Activated naive CD8-positive, alpha-beta T cell treated with anti-CD3 and anti-CD28 coated beads, Interleukin-2, amount 50 U/mL, for 24 hours (primary cell): ENCODE measurements around the gene TSEN2.
"Not testable (repeated sequence)": the region's sequence is repeated elsewhere in the genome, so short reads cannot be mapped to it uniquely, and the experiment has no call there.

Experiments
- ATAC-seq: fragments of 150-1000 bp; cut with Tn5 transposase; one replicate; pipeline ENCODE4 v1.10.0; 2021
- DNase-seq: peaks from one replicate; pipeline ENCODE4 v3.0.0; 2021
- H3K27ac Mint-ChIP-seq: one replicate; pipeline ENCODE4 v1.8.0; 2021; ENCODE audit warnings: mild to moderate bottlenecking, mixed read lengths
- H3K27me3 Mint-ChIP-seq: one replicate; pipeline ENCODE4 v1.8.0; 2021; ENCODE audit warnings: mixed read lengths
- H3K36me3 Mint-ChIP-seq: one replicate; pipeline ENCODE4 v1.8.0; 2021; ENCODE audit warnings: low read depth, mixed read lengths
- H3K4me1 Mint-ChIP-seq: one replicate; pipeline ENCODE4 v1.8.0; 2021; ENCODE audit warnings: mixed read lengths
- H3K4me3 Mint-ChIP-seq: one replicate; pipeline ENCODE4 v1.8.0; 2021; ENCODE audit warnings: mild to moderate bottlenecking, moderate library complexity, mixed read lengths
- H3K9me3 Mint-ChIP-seq: one replicate; pipeline ENCODE4 v1.8.0; 2021; ENCODE audit warnings: mixed read lengths

The TSEN2 gene

DNA sequence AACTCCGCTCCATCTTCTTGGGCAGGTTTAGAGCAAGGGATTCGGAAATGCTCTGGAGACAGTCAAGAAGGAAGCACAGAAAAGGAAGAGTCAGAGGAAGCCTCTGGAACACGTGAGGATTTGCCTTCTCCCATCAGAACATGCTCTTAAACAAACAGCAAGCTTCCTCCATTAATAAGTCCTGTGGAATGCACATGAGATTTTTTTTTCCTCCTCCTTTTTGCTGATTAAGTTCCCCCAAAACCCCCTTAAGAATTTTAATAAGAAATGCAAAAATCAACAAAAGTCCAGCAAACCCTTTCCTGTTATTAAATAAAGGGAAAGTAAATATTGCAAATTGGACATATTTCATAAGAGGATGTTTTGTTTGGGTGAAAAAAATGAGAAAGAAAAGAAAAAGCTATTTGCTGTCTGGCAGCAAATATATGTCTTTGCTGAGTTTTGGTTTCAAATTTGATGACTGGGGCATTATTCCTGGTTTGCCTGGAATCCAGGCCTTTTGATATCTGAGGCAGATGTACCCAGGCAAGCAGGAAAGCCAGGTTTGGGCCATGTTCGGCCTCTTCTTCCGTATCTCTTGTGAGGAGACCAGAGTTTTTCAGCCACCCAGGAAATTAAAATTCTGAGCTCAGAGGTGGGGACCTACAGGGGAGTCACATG lies 7.9 kb upstream of the TSEN2 start:
- Mint-ChIP-seq H3K27ac (no peak overlapping the region), H3K36me3 (no peaks in the 10 kb centered on the region)
- DNase-seq, result no peak

DNA sequence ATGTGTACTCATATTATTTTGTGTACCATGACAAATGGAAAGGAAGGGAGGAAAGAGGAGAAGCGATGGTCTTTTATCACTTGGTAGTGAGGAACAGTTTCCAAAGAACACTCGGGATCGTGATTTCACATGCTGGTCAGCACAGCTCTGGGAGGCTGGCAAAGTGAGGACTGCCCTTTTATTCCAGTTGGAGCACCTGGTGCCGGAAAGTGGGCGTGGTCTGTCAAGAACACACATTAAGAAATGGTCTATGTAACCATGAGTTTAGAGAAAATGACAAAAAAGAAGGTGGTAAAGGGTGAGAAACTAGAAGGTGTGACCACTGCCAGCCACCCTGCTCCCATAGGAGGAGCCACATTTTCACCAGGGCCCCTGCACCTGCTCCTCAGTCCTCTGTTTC lies 7.0 kb upstream of the TSEN2 start:
- H3K4me1 Mint-ChIP-seq, result peaks cover 8% of the 10 kb centered on the region
- H3K27me3 Mint-ChIP-seq, result peaks cover 2% of the 10 kb centered on the region
- H3K27ac Mint-ChIP-seq, result no peak overlapping the region

More for the DNA sequence above, 7.9 kb upstream of the TSEN2 start:
- Mint-ChIP-seq H3K4me3 (no peak overlapping the region), H3K9me3 (no peaks in the 10 kb centered on the region), H3K4me1 (peaks cover 15% of the 10 kb centered on the region), H3K27me3 (peaks cover 2% of the 10 kb centered on the region)
- no peak for ATAC-seq

DNA sequence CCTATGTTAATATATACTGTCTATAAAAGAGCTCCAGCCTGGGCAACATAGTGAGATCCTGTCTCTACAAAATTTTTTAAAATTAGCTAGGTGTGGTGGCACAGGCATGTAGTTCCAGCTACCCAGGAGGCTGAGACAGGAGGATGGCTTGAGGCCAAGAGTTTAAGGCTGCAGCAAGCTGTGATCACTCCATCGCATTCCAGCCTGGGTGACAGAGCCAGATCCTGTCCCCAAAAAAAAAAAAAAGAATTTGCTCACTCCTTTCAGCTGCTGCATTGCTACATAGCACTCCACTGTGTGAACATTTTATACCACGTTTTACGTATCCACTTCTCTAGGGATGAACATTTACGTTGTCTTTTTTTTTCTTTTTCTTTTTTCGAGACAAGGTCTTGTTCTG lies 6.0 kb upstream of the TSEN2 start:
- ATAC-seq (no peak), DNase-seq (no peak)
- no peaks in the 10 kb centered on the region for H3K36me3 Mint-ChIP-seq
- no peaks in the 10 kb centered on the region for H3K9me3 Mint-ChIP-seq
- H3K27me3 Mint-ChIP-seq, result peaks cover under 1% of the 10 kb centered on the region
- H3K4me3 Mint-ChIP-seq, result no peak overlapping the region
- no peak overlapping the region for H3K27ac Mint-ChIP-seq
- H3K4me1 Mint-ChIP-seq, result peaks cover 5% of the 10 kb centered on the region

More for the DNA sequence above, 7.0 kb upstream of the TSEN2 start:
- Mint-ChIP-seq H3K9me3 (no peaks in the 10 kb centered on the region), H3K36me3 (no peaks in the 10 kb centered on the region), H3K4me3 (no peak overlapping the region)
- ATAC-seq (no peak), DNase-seq (no peak)

DNA sequence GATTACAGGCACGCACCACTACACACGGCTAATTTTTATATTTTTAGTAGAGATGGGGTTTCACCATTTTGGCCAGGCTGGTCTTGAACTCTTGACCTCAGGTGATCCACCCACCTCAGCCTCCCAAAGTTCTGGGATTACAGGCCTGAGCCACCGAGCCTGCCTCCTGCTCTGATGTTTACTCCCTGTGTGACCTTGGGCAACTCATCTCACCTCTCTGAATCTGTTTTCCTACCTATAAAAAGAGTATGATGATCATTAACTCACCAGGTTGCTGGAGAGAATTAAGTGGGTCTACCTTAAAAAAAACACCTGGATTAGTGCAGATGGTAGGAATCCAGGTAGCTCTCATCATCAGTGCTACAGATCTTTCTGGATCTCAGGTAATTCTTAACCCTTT lies 5.1 kb upstream of the TSEN2 start:
- H3K27ac Mint-ChIP-seq, H3K9me3 Mint-ChIP-seq, H3K4me3 Mint-ChIP-seq, H3K27me3 Mint-ChIP-seq, DNase-seq, ATAC-seq, H3K36me3 Mint-ChIP-seq: not testable (repeated sequence)
- peaks cover 14% of the 10 kb centered on the region for H3K4me1 Mint-ChIP-seq

DNA sequence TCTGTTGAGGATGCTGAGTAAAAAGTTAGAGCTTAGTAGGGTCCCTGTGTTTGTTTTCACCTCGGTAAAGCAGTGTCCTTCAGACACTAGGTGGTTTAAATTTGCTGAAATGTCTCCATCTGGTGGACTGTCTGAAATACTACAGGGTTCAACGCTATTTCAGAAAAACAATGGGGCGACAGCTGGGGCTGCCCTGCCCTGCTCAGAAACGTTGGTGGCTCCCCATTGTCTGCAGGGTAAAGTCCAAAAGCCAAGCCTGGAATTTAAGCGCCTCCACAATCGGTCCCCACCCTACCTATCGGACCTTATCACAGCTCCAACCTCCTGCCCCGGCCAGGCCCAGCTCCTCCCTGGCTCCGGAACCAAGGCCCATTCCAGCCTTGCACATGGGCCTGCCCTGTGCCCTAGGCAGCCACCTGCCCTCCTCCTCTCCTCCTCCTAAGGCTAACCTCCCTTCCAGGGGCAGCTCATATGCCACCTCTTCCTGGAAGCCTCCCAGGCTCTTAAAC lies 4.3 kb upstream of the TSEN2 start:
- peaks cover 21% of the 10 kb centered on the region for H3K4me1 Mint-ChIP-seq
- no peaks in the 10 kb centered on the region for H3K27me3 Mint-ChIP-seq
- no peaks in the 10 kb centered on the region for H3K9me3 Mint-ChIP-seq
- no peak overlapping the region for H3K4me3 Mint-ChIP-seq
- DNase-seq (no peak), ATAC-seq (peak; percentile 37)
- H3K27ac Mint-ChIP-seq, result no peak overlapping the region
- peaks cover 3% of the 10 kb centered on the region for H3K36me3 Mint-ChIP-seq

DNA sequence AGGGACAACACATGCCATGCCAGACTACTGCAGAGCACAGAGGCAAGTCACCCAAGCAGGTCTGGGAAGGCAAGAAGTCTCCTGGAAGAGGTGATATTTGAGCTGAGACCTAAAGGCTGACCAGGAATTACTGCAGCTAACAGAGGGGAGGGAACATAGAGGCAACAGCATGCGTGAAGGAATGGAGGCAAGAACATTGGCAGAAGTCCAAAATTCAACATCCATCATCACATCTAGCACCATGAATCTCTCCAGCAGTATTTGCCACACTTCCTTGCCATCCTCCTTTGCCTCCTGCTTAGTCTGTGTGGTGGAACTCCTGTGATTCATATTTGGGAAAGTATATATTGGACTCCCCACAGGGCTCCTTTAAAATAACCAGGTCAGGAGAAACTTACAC lies 870 bp upstream of the TSEN2 start:
- Mint-ChIP-seq H3K27me3 (no peaks in the 10 kb centered on the region), H3K9me3 (no peaks in the 10 kb centered on the region), H3K4me3 (peak overlapping the region; percentile 98), H3K4me1 (peaks cover 39% of the 10 kb centered on the region), H3K36me3 (peaks cover 17% of the 10 kb centered on the region), H3K27ac (peak overlapping the region; percentile 97)
- ATAC-seq (no peak), DNase-seq (no peak)

DNA sequence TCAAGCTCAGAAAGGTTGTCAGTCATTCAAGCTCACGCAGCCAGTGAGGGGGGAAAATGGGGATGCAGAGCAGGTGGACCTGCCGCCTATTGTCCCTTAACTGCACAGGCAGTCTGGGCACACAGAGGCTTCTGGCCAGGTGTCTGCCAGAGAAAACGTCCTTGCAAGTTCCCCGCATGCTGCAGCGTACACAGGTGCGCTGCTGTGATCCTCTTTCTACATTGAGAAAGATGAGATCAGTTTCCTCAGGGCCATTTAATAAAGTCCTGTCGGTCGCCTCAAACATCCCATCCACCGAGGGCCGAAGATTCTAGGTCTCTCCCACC lies 445 bp upstream of the TSEN2 start:
- Mint-ChIP-seq H3K4me3 (peak overlapping the region; percentile 98), H3K9me3 (no peaks in the 10 kb centered on the region), H3K27me3 (no peaks in the 10 kb centered on the region), H3K36me3 (peaks cover 20% of the 10 kb centered on the region), H3K27ac (peak overlapping the region; percentile 97), H3K4me1 (peaks cover 39% of the 10 kb centered on the region)
- DNase-seq (no peak), ATAC-seq (no peak)

DNA sequence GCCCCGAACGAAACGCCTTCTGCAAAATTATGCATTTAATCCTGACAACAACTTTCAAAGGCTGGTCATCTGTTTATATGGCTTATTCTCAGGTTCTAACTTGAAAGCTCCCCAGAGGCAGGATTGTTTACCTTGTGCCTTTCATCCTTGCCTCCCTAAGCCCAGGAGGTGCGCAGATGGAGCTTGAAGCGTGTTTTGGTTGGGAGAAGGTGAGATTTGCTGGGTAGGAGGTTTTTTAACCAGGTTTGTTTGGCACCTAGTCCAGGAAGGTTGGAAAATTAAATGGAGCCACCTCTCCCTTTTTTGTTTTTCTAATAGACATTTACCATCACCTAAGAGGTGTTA lies 675 bp downstream of the TSEN2 start:
- Mint-ChIP-seq H3K9me3 (no peaks in the 10 kb centered on the region), H3K27me3 (no peaks in the 10 kb centered on the region), H3K27ac (peak overlapping the region; percentile 97), H3K4me1 (peaks cover 37% of the 10 kb centered on the region), H3K36me3 (peaks cover 25% of the 10 kb centered on the region), H3K4me3 (peak overlapping the region; percentile 98)
- DNase-seq (no peak), ATAC-seq (no peak)

DNA sequence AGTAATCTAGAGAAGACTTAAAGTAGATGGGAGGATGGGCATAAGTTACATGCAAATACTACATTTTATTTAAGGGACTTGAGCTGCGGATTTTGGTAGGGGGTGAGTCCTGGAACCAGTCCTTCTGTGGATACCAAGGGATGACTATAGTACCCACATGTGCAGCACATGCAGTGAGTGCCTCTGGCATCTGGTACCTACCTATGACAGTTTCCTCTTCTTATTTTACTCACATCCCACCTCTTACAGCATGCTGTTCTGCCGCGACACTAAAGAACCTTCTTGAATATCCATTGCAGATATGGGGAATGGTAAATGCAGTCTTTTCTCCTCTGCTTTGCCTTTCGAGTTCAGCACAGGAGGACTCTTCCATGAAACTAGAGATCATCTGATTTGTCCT lies 1.7 kb downstream of the TSEN2 start:
- H3K4me1 Mint-ChIP-seq, result peaks cover 37% of the 10 kb centered on the region
- H3K9me3 Mint-ChIP-seq, result no peaks in the 10 kb centered on the region
- no peak for ATAC-seq
- H3K36me3 Mint-ChIP-seq, result peaks cover 33% of the 10 kb centered on the region
- peak overlapping the region; percentile 98 for H3K4me3 Mint-ChIP-seq
- no peaks in the 10 kb centered on the region for H3K27me3 Mint-ChIP-seq
- H3K27ac Mint-ChIP-seq, result no peak overlapping the region
- no peak for DNase-seq

DNA sequence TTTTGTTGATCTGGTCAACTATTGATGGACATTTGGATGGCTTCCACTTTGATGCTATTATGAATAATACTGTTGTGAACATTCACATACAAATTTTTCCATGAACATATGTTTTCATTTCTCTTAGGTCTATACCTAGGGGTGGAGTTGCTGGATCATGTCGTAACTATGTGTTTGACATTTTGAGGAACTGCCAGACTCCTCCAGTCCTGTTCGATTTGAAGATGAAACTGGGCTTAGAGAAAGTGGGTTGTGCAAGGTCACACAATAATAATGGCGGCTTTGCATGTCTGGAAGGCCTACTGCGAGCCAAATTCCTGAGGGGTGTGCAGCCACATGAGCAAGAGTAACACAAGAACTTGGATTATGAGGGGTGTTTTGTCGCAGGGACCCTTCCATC lies 2.6 kb downstream of the TSEN2 start:
- Mint-ChIP-seq H3K27ac (peak overlapping the region; percentile 42), H3K4me3 (no peak overlapping the region), H3K36me3 (peaks cover 40% of the 10 kb centered on the region), H3K27me3 (no peaks in the 10 kb centered on the region), H3K4me1 (peaks cover 37% of the 10 kb centered on the region), H3K9me3 (no peaks in the 10 kb centered on the region)
- no peak for ATAC-seq
- no peak for DNase-seq

DNA sequence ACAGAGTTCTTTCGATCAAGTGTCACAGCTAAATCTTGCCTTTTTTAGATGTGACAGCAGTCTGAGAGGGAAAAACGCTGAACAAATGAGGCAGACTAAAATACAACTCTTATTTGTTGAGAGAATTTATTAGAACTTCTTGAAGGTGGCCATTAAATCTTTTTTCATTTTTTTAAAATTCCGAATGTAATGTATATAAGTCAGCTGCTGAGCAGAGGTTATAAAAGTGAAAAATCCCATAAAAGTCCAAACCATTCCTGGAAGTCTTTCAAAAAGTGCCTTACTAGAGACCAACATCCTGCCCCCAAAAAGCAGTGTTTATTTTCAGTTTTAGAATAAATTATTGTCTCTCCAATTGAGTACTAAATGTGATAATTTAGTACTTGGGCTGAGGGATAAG lies 3.1 kb downstream of the TSEN2 start:
- DNase-seq (no peak), ATAC-seq (no peak)
- Mint-ChIP-seq H3K4me3 (no peak overlapping the region), H3K36me3 (peaks cover 43% of the 10 kb centered on the region), H3K9me3 (no peaks in the 10 kb centered on the region), H3K4me1 (peaks cover 37% of the 10 kb centered on the region), H3K27ac (no peak overlapping the region), H3K27me3 (no peaks in the 10 kb centered on the region)

DNA sequence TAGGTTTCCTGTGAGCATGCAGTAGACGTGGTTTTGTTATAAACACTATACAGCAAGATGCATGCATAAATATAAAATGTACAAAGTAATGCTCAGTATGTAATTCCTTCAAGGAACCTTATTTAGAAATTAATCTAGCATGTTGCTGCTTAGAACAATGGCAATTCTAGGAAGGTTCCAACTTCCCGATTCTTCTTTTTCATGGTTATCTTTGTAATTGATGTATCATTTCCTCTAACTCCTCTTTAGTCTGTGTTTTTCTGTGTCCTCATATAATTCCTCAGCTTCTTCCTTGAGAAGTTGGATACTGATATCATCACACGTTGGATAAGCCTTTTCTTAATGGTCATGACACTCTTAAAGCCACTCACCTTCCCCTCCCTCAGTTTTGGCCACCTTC lies 3.5 kb downstream of the TSEN2 start:
- DNase-seq (no peak), ATAC-seq (no peak)
- H3K4me1 Mint-ChIP-seq, result peaks cover 37% of the 10 kb centered on the region
- H3K27ac Mint-ChIP-seq, result no peak overlapping the region
- no peaks in the 10 kb centered on the region for H3K9me3 Mint-ChIP-seq
- H3K36me3 Mint-ChIP-seq, result peaks cover 43% of the 10 kb centered on the region
- no peak overlapping the region for H3K4me3 Mint-ChIP-seq
- no peaks in the 10 kb centered on the region for H3K27me3 Mint-ChIP-seq

DNA sequence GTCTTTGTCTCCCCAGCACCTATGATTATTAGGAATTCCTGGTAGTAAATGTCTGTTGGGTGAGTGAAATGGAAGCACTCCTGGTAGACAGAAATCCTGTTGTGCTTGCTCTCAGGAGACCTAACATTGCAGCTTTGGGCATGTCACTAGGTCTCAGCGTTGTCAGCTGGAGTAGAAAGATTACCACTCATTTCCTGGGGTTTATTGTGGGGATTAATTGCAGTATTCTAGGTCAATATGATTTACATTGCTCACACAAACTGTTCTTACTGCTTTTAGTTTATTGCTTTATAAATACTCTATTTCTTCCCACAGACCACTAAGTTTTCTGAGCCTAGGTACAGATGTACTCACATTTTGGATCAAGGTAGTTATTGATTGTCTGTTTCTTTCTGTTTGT lies 5.1 kb downstream of the TSEN2 start:
- no peak for ATAC-seq
- Mint-ChIP-seq H3K27me3 (no peaks in the 10 kb centered on the region), H3K9me3 (no peaks in the 10 kb centered on the region), H3K36me3 (peaks cover 52% of the 10 kb centered on the region), H3K4me3 (no peak overlapping the region), H3K27ac (no peak overlapping the region), H3K4me1 (peaks cover 24% of the 10 kb centered on the region)
- no peak for DNase-seq

DNA sequence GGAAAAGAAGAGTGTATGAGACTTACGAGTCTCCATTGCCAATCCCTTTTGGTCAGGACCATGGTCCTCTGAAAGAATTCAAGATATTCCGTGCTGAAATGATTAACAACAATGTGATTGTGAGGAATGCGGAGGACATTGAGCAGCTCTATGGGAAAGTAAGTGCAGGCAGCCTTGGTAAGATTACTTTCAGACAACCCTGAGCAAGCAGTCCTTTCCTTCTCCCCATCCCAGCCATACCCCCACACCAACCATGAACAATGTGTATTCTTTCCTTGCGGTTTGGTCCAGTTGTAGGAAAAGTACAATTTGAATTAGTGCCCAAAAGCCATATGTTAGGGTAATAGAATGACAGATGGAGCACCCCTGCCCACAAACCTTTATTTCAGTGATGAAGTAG lies 5.6 kb downstream of the TSEN2 start:
- peaks cover 19% of the 10 kb centered on the region for H3K4me1 Mint-ChIP-seq
- no peaks in the 10 kb centered on the region for H3K27me3 Mint-ChIP-seq
- peaks cover 51% of the 10 kb centered on the region for H3K36me3 Mint-ChIP-seq
- H3K27ac Mint-ChIP-seq, result no peak overlapping the region
- no peak for DNase-seq
- H3K9me3 Mint-ChIP-seq, result no peaks in the 10 kb centered on the region
- H3K4me3 Mint-ChIP-seq, result no peak overlapping the region
- ATAC-seq, result no peak

DNA sequence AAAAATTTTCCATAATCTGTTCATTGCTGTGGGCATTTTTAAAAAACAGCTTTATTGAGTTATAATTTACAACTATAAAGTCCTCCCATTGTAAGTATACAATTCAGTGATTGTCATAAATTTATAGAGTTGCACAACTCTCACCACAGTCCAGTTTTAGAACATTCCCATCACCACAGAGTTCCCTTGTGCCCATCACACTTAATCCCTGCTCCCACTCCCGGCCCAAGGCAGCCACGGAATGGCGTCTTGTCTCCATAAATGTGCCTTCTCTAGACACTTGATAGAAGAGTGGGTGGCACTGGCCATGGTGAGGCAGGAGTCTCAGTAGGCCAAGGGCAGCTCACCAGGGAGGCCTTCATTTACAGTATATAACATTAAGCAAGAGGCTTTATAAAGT lies 6.3 kb downstream of the TSEN2 start:
- Mint-ChIP-seq H3K36me3 (peaks cover 51% of the 10 kb centered on the region), H3K4me3 (no peak overlapping the region)

More for the DNA sequence above, 6.3 kb downstream of the TSEN2 start:
- ATAC-seq (no peak), DNase-seq (no peak)
- Mint-ChIP-seq H3K9me3 (no peaks in the 10 kb centered on the region), H3K4me1 (peaks cover 12% of the 10 kb centered on the region), H3K27me3 (no peaks in the 10 kb centered on the region), H3K27ac (no peak overlapping the region)
